Lower lobe of right lung (tissue), 2 donors: ENCODE measurements around the gene TPSG1. TPM values are rescaled to one million over a fixed set of nuclear protein-coding genes. Genes with fewer than 3 reads are reported as not detected.
A peak's percentile ranks its signal among the peaks of the same experiment; 100 is the strongest.

ENCODE experiments used
- ATAC-seq, 2 donors: fragments of 200-7000 bp; cut with Tn5 transposase; one replicate each; pipeline ENCODE4 v1.9.1; 2020 to 2022; ENCODE audit warnings: mild to moderate bottlenecking in 2 of 2, moderate library complexity in 2 of 2
- DNase-seq: peaks from one replicate; pipeline ENCODE4 v3.0.0-alpha.2; 2020
- H3K27ac ChIP-seq: fragments of 200-600 bp; one replicate; pipeline ENCODE4 v1.8.0; 2022
- H3K27me3 ChIP-seq: fragments of 200-600 bp; one replicate; pipeline ENCODE4 v1.8.0; 2022; ENCODE audit warnings: low read depth
- H3K36me3 ChIP-seq: fragments of 200-600 bp; one replicate; pipeline ENCODE4 v1.8.0; 2022; ENCODE audit warnings: mild to moderate bottlenecking
- H3K4me1 ChIP-seq: fragments of 200-600 bp; one replicate; pipeline ENCODE4 v1.8.0; 2022
- H3K4me3 ChIP-seq: fragments of 200-600 bp; one replicate; pipeline ENCODE4 v1.8.0; 2022; ENCODE audit warnings: mild to moderate bottlenecking
- H3K9me3 ChIP-seq: fragments of 200-600 bp; one replicate; pipeline ENCODE4 v1.8.0; 2022
- CTCF ChIP-seq: fragments of 200-600 bp; IDR thresholded peaks from one replicate; pipeline ENCODE4 v1.8.0; 2022; ENCODE audit warnings: antibody characterized with exemption, mild to moderate bottlenecking
- intact Hi-C: fragments of 100-400 bp; cut with DNase I; formaldehyde crosslinking; loops from one replicate; pipeline ENCODE4 v1.11.0; 2022
- total RNA-seq: library from RNA; stranded (reverse); fragmentation: NEBNext Ultra II Directional; extraction: Animal tissue kit (Norgen Biotek cat#: 25700); gene quantifications from one replicate; pipeline ENCODE4 v1.2.1, GENCODE V29; 2021
- donor health status: DM: no; HTN: yes; CAD: no; lungs with severe emphysema.

Gene TPSG1
- total RNA-seq, 1 donor from 2014 or later: 2.9 TPM

GRCh38 chr16:1184156-1184868 is 40.8 kb downstream of the TPSG1 start:
- intact Hi-C loops: no loop called here

GRCh38 chr16:1182950-1183907 is 41.8 kb downstream of the TPSG1 start:
- Histone ChIP-seq H3K9me3 (no peaks in the 10 kb centered on the region), H3K27ac (peak overlapping the region; percentile 53), H3K27me3 (peaks cover 4% of the 10 kb centered on the region), H3K36me3 (no peaks in the 10 kb centered on the region), H3K4me3 (peak overlapping the region; percentile 14), H3K4me1 (peaks cover 16% of the 10 kb centered on the region)
- intact Hi-C loops: no loop called here
- DNase-seq (no peak), ATAC-seq (no peak)
- TF ChIP-seq CTCF: no peak

More at GRCh38 chr16:1184156-1184868, 40.8 kb downstream of the TPSG1 start:
- H3K9me3 ChIP-seq: no peaks in the 10 kb centered on the region
- H3K4me1 ChIP-seq: peaks cover 16% of the 10 kb centered on the region
- no peaks in the 10 kb centered on the region for H3K36me3 ChIP-seq
- no peak for TF ChIP-seq CTCF
- no peak overlapping the region for H3K4me3 ChIP-seq
- no peak overlapping the region for H3K27ac ChIP-seq
- DNase-seq (no peak), ATAC-seq (no peak)
- peaks cover 8% of the 10 kb centered on the region for H3K27me3 ChIP-seq

- H3K27ac ChIP-seq: peak overlapping the region; percentile 53
- no peaks in the 10 kb centered on the region for H3K9me3 ChIP-seq
- DNase-seq: peak; percentile 73
- H3K36me3 ChIP-seq: no peaks in the 10 kb centered on the region
- peak overlapping the region; percentile 19 for H3K4me3 ChIP-seq
- ATAC-seq: peak; percentile 73 to 83
- intact Hi-C loops: no loop called here
- no peak for TF ChIP-seq CTCF
- peaks cover 16% of the 10 kb centered on the region for H3K4me1 ChIP-seq
- H3K27me3 ChIP-seq: peaks cover 4% of the 10 kb centered on the region
Measured at GRCh38 chr16:1182316-1182671, 42.8 kb downstream of the TPSG1 start.

GRCh38 chr16:1181404-1182315 is 43.4 kb downstream of the TPSG1 start:
- peaks cover 16% of the 10 kb centered on the region for H3K4me1 ChIP-seq
- H3K36me3 ChIP-seq: no peaks in the 10 kb centered on the region
- H3K27me3 ChIP-seq: peaks cover 4% of the 10 kb centered on the region
- DNase-seq (no peak), ATAC-seq (peak; percentile 10 to 22)
- no peak for TF ChIP-seq CTCF
- H3K27ac ChIP-seq: no peak overlapping the region
- no peaks in the 10 kb centered on the region for H3K9me3 ChIP-seq
- intact Hi-C loops: no loop called here
- peak overlapping the region; percentile 19 for H3K4me3 ChIP-seq
